NB4 (cell line): ENCODE data around the gene UGGT1.
"Not testable (repeated sequence)": the region's sequence is repeated elsewhere in the genome, so short reads cannot be mapped to it uniquely, and the experiment has no call there.

Source experiments
- DNase-seq: peaks from one replicate; pipeline ENCODE4 v3.0.0; 2010; ENCODE audit warnings: low read depth
- H3K4me3 ChIP-seq: one replicate; pipeline ENCODE4 v1.5.1; 2011; ENCODE audit warnings: mild to moderate bottlenecking, low read depth, low read length, moderate library complexity
- CTCF ChIP-seq: IDR thresholded peaks from one replicate; pipeline ENCODE4 v1.5.1; 2012; ENCODE audit warnings: low read depth, low read length
- MAX ChIP-seq: IDR thresholded peaks from 2 replicates; pipeline ENCODE4 v1.6.1; 2011; ENCODE audit warnings: low read depth, low read length
- MYC ChIP-seq: IDR thresholded peaks from 2 replicates; pipeline ENCODE4 v1.6.1; 2011; ENCODE audit warnings: low read depth, low read length
- POLR2A ChIP-seq: IDR thresholded peaks from 2 replicates; pipeline ENCODE4 v1.6.1; 2011; ENCODE audit warnings: mild to moderate bottlenecking; ENCODE audit not compliant: insufficient read length; ENCODE audit errors: extremely low read depth

The UGGT1 gene

GRCh38 chr2:128202791-128203190, 111.8 kb downstream of the UGGT1 start:
- no peak for DNase-seq
- no peak for TF ChIP-seq POLR2A
- TF ChIP-seq CTCF, result no peak
- no peak overlapping the region for H3K4me3 ChIP-seq

- TF ChIP-seq MYC, result no peak
- no peak for TF ChIP-seq CTCF
- no peak for TF ChIP-seq MAX
- TF ChIP-seq POLR2A, result no peak
- DNase-seq, result no peak
- H3K4me3 ChIP-seq, result no peak overlapping the region
Observed at GRCh38 chr2:128206245-128206644, 115.2 kb downstream of the UGGT1 start.

- DNase-seq, result no peak
- no peak for TF ChIP-seq MYC
- no peak for TF ChIP-seq CTCF
- TF ChIP-seq MAX, result no peak
- no peak overlapping the region for H3K4me3 ChIP-seq
Observed at GRCh38 chr2:128208023-128208422, 117.0 kb downstream of the UGGT1 start.

- not testable (repeated sequence) for DNase-seq, H3K4me3 ChIP-seq
Observed at GRCh38 chr2:128208631-128209324, 117.8 kb downstream of the UGGT1 start.

- DNase-seq, result no peak
- H3K4me3 ChIP-seq, result no peak overlapping the region
- TF ChIP-seq MAX (no peak), MYC (no peak), POLR2A (no peak), CTCF (no peak)
Observed at GRCh38 chr2:128214251-128214650, 123.3 kb downstream of the UGGT1 start.

GRCh38 chr2:128214866-128215460, 124.0 kb downstream of the UGGT1 start:
- DNase-seq, result no peak
- no peak overlapping the region for H3K4me3 ChIP-seq
- no peak for TF ChIP-seq MYC
- TF ChIP-seq MAX, result no peak
- no peak for TF ChIP-seq POLR2A
- TF ChIP-seq CTCF, result no peak
